Epithelial cell of proximal tubule (primary cell): ENCODE measurements around the gene TACC3. TPM values are rescaled to one million over a fixed set of nuclear protein-coding genes. Genes with fewer than 3 reads are reported as not detected.

Source experiments
- DNase-seq: peaks from one replicate; pipeline ENCODE4 v3.0.0-alpha.2; 2011; ENCODE audit warnings: low read depth
- H3K4me3 ChIP-seq: 2 replicates; pipeline ENCODE4 v1.5.1; 2011; ENCODE audit warnings: low read depth, mild to moderate bottlenecking, low read length
- CTCF ChIP-seq: conservative IDR thresholded peaks from 2 replicates; pipeline ENCODE4 v1.5.1; 2012; ENCODE audit warnings: low read depth, mild to moderate bottlenecking, low read length
- total RNA-seq: library from RNA; depleted of rRNA; stranded (reverse); fragments of >200 nt; gene quantifications from 2 replicates; pipeline ENCODE4 v1.2.3, GENCODE V29; 2015

The TACC3 gene
- total RNA-seq, 1 donor from 2014 or later: 94.4 TPM

- DNase-seq: no peak
- peak; percentile 98 for TF ChIP-seq CTCF
- no peak overlapping the region for H3K4me3 ChIP-seq
Observed at GRCh38 chr4:1726146-1726934, 5.0 kb downstream of the TACC3 start.

GRCh38 chr4:1727117-1728031 is 6.1 kb downstream of the TACC3 start:
- no peak for TF ChIP-seq CTCF
- peak overlapping the region; percentile 9 for H3K4me3 ChIP-seq
- DNase-seq: no peak

- H3K4me3 ChIP-seq: no peak overlapping the region
- TF ChIP-seq CTCF: peak; percentile 32
- no peak for DNase-seq
Observed at GRCh38 chr4:1728061-1728980, 7.0 kb downstream of the TACC3 start.

- no peak overlapping the region for H3K4me3 ChIP-seq
- TF ChIP-seq CTCF: no peak
- DNase-seq: no peak
Observed at GRCh38 chr4:1730532-1731135, 9.3 kb downstream of the TACC3 start.

- H3K4me3 ChIP-seq: no peak overlapping the region
- TF ChIP-seq CTCF: no peak
- DNase-seq: no peak
Observed at GRCh38 chr4:1731180-1731579, 9.9 kb downstream of the TACC3 start.

GRCh38 chr4:1732911-1733310 is 11.6 kb downstream of the TACC3 start:
- no peak overlapping the region for H3K4me3 ChIP-seq
- no peak for DNase-seq
- no peak for TF ChIP-seq CTCF
